Measurements from ENCODE around the gene TUBB2B. TPM values are rescaled to one million over a fixed set of nuclear protein-coding genes. Genes with fewer than 3 reads are reported as not detected.
"Not testable (repeated sequence)": the region's sequence is repeated elsewhere in the genome, so short reads cannot be mapped to it uniquely, and the experiment has no call there.

The TUBB2B gene
- total and polyA plus RNA-seq, 9 donors = 54.6 to 69.8 (median 63.5) TPM

DNA sequence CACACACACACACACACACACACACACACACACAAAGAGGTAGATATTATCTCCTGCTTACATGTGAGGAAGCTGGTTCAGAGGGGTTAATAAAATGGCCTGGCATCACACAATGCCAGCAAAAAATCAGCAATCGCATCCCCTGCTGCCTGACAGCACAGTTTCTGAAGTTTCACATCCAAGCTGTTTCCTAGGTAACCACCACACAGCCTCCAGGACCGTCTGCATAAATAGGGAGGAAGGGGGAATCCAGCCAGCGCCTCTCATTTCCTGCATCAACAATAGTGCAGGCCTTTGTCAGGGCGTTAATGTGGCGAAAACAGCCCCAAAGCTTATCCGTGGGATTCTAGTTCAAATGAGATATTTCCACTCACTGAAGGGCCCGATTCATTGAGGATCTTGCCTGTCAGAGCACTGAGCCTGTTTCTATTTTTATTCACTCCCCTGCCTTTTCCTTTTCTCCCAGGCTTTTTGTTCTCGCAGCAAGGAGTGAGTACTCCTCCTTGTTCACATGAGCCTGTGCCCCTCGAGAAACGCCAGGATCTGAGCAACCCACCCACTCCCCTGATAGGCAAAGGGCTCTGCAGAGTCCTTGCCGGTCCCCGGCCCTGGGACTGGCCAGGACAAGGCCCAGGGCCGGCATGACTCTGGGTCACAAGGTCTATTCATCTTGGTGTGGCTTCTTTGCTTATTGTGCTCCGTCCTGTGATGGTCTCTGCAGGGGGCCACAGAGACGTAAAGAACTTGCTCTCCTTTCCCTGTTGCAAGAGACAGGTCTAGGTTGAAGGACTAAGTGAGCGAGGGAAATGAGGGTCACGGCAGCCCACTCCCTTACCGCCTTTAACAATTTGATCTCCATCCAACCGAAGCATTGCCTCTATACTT lies 32.7 kb downstream of the TUBB2B start:
- Histone ChIP-seq H3K9me3 (replicated peaks; ENCODE audit: control insufficient read depth, low read depth, low read length) (no peaks in the 10 kb centered on the region), H3K36me3 (ENCODE audit: control insufficient read depth, insufficient read depth, low read length) (no peaks in the 10 kb centered on the region), H3K27ac (ENCODE audit: low read length) (peak overlapping the region; percentile 75), H3K27me3 (ENCODE audit: control insufficient read depth, insufficient read depth, low read length) (no peaks in the 10 kb centered on the region), H3K4me1 (ENCODE audit: control insufficient read depth, insufficient read depth, low read length) (peaks cover 3% of the 10 kb centered on the region), H3K4me3 (ENCODE audit: low read length) (no peak overlapping the region)
- DNase-seq = peak; percentile 87
- WGBS (ENCODE audit: insufficient coverage) = 39% methylated on average over 12 of the region's 19 CpGs

DNA sequence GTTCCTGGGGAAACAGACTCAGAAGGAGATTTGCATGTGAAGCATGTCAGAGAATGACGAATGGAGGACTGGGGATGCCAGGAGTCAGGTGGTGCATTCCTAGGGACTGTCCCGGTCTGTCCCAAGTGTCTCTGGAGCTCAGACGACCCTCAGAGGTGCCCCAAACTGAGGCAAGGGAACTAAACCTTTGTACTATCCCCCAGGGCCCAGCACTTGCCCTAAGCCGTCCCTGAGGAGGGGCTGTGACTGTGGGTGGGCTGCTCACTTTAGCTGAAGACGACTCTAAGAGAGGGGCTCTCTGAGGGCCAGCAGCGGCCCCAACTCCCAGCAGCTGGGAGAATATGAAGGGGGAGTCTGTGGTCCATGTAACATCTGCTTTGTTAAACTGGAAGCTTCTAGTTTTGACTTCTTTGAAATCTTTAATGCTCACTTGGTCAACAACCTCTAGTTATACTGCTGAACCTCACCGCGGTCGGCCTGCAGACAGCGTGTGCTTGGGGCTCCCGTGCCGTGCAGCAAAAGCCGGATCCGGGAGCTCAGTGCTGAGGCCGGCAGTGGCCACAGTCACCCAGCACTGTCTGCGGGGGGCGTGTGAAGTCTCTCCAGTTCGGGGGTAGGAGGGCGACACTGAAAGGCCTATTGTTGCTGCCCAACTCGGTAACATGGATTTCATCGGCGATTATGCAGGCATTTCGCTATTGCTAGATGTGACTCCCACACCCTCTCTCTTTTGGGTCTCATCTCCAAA lies 34.2 kb downstream of the TUBB2B start:
- Histone ChIP-seq H3K4me1 (ENCODE audit: control insufficient read depth, insufficient read depth, low read length) (peaks cover 3% of the 10 kb centered on the region), H3K9me3 (replicated peaks; ENCODE audit: control insufficient read depth, low read depth, low read length) (no peaks in the 10 kb centered on the region), H3K27ac (ENCODE audit: low read length) (no peak overlapping the region), H3K27me3 (ENCODE audit: control insufficient read depth, insufficient read depth, low read length) (no peaks in the 10 kb centered on the region), H3K4me3 (ENCODE audit: low read length) (no peak overlapping the region), H3K36me3 (ENCODE audit: control insufficient read depth, insufficient read depth, low read length) (no peaks in the 10 kb centered on the region)
- 72% methylated on average over 18 of the region's 23 CpGs for WGBS (ENCODE audit: insufficient coverage)
- no peak for DNase-seq

DNA sequence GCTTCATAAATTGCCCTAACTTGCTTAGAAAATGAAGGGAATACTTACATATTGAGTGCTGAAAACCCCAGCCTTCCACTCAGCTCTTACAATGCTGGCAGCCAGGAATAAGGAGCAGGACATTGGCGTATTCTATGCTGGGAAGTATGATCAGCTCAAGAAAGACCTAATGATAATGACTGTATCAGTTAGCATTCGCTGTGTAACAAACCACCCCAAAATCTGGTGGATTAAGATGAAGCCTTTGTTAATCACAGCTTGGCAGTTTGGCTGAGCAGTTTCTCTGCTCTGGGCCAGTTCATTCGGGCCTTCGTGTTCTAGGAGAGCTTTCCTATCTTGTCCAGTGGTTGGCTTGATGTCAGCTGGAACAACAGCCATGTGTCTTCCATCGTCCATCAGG lies 36.7 kb downstream of the TUBB2B start:
- H3K9me3 ChIP-seq (replicated peaks; ENCODE audit: control insufficient read depth, low read depth, low read length) = no peaks in the 10 kb centered on the region
- H3K4me3 ChIP-seq (ENCODE audit: low read length) = no peak overlapping the region
- H3K36me3 ChIP-seq (ENCODE audit: control insufficient read depth, insufficient read depth, low read length) = no peaks in the 10 kb centered on the region
- no peak overlapping the region for H3K27ac ChIP-seq (ENCODE audit: low read length)
- no peak for DNase-seq
- H3K4me1 ChIP-seq (ENCODE audit: control insufficient read depth, insufficient read depth, low read length) = peaks cover 3% of the 10 kb centered on the region
- WGBS (ENCODE audit: insufficient coverage) = 86% methylated on average over 4 of the region's 5 CpGs
- no peaks in the 10 kb centered on the region for H3K27me3 ChIP-seq (ENCODE audit: control insufficient read depth, insufficient read depth, low read length)

DNA sequence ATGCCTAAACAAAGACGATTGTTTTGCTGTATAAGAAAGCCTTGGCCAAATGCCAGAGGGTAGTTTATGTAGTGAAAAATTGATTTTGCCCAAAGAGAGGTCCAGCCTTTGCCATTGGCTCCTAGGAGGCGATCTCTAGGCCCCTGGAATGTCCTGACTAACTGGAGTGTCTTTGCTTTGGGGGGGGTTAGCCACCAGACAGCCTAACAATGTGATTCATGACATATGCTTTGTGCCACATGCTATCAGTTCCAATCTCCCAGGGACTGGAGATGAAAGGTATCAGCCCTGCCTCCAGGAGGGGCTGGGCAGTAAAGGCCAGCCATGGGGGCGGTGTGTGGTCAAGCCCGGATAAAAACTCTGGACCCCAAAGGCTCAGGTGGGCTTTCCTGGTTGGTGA lies 37.4 kb downstream of the TUBB2B start:
- Histone ChIP-seq H3K27ac (ENCODE audit: low read length) (no peak overlapping the region), H3K4me3 (ENCODE audit: low read length) (no peak overlapping the region), H3K27me3 (ENCODE audit: control insufficient read depth, insufficient read depth, low read length) (no peaks in the 10 kb centered on the region), H3K4me1 (ENCODE audit: control insufficient read depth, insufficient read depth, low read length) (peaks cover 3% of the 10 kb centered on the region), H3K36me3 (ENCODE audit: control insufficient read depth, insufficient read depth, low read length) (no peaks in the 10 kb centered on the region), H3K9me3 (replicated peaks; ENCODE audit: control insufficient read depth, low read depth, low read length) (no peaks in the 10 kb centered on the region)
- DNase-seq = no peak
- 81% methylated on average over 2 of the region's 4 CpGs for WGBS (ENCODE audit: insufficient coverage)

DNA sequence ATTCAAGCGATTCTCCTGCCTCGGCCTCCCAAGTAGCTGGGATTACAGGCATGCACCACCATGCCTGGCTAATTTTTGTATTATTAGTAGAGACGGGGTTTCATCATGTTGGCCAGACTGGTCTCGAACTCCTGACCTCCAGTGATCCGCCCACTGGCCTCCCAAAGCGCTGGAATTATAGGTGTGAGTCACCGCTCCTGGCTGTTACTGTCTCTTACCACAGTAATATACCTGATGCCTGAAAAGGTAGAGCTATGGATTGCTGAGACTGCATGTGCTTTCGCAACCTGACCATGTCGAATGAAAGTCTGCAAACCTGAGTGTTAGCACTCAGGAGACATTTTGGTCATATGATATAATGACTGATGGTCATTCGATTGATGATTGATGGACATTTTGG lies 38.3 kb downstream of the TUBB2B start:
- H3K4me1 ChIP-seq (ENCODE audit: control insufficient read depth, insufficient read depth, low read length) = not testable (repeated sequence)

DNA sequence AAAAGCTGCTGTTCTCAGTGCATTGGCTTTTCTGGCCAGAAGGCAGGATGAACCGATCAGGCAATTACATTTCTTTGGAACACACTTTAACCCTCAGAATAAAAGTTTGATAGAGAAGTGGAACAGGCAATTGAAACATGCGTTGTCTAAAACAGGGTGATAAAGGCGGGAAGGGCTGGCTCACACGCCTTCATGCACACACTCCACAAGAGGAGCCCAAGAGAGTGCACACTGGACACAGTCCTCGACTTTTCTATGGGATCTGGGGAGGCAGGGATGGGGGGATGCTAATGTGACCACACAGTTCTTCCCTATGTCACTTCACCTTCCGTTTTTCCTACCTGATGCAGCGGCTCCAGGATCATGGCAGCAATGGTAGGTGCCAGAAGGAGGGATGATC lies 39.2 kb downstream of the TUBB2B start:
- H3K27me3 ChIP-seq (ENCODE audit: control insufficient read depth, insufficient read depth, low read length) = no peaks in the 10 kb centered on the region
- no peak overlapping the region for H3K27ac ChIP-seq (ENCODE audit: low read length)
- H3K36me3 ChIP-seq (ENCODE audit: control insufficient read depth, insufficient read depth, low read length) = no peaks in the 10 kb centered on the region
- H3K4me1 ChIP-seq (ENCODE audit: control insufficient read depth, insufficient read depth, low read length) = peaks cover 4% of the 10 kb centered on the region
- 93% methylated on average over 3 of the region's 7 CpGs for WGBS (ENCODE audit: insufficient coverage)
- no peaks in the 10 kb centered on the region for H3K9me3 ChIP-seq (replicated peaks; ENCODE audit: control insufficient read depth, low read depth, low read length)
- no peak overlapping the region for H3K4me3 ChIP-seq (ENCODE audit: low read length)
- DNase-seq = no peak

More for the DNA sequence above, 38.3 kb downstream of the TUBB2B start:
- WGBS (ENCODE audit: insufficient coverage) = 89% methylated on average over 5 of the region's 10 CpGs
- not testable (repeated sequence) for H3K4me3 ChIP-seq (ENCODE audit: low read length); H3K27me3 ChIP-seq (ENCODE audit: control insufficient read depth, insufficient read depth, low read length); H3K36me3 ChIP-seq (ENCODE audit: control insufficient read depth, insufficient read depth, low read length); H3K27ac ChIP-seq (ENCODE audit: low read length); DNase-seq; H3K9me3 ChIP-seq (replicated peaks; ENCODE audit: control insufficient read depth, low read depth, low read length)

DNA sequence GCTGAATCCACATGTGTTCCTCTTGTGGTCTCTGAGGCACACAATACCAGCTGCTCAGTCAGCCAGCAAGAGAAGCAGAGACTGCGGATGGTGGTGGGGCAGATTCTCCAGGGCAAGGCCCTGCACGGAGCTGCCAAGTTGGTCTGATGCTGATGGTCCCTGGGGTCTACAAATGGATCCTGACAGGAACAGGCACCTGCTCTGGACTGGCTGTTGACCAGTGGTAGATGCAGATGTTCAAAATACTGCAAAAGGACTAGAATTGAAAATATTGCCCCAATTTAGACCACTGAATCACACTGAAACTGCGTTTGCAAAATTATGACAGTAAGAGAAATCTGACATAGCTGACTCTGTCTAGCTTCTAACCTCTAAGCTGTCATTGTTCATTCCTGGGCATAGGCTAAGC lies 40.5 kb downstream of the TUBB2B start:
- WGBS (ENCODE audit: insufficient coverage) = 83% methylated on average over 2 of the region's 3 CpGs
- H3K4me1 ChIP-seq (ENCODE audit: control insufficient read depth, insufficient read depth, low read length) = peaks cover 5% of the 10 kb centered on the region

DNA sequence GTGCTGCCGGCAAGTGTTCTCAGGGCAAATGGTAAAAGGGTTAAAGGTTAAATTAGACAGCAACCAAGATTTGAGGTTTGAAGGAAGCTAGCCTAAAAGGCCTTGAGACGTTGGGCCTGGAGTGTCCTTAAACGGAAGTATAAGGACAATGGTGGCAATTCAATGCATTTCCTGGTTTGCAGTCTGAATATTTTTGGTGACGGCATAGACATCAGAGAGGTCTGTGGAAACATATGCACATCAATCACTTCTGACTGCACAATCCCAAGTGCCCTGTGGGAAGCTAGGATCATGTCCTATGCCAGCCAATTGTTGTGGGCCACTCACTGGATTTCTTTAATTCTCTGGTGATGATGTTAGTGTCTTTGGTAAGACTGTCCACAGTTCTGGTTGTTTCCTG lies 44.4 kb downstream of the TUBB2B start:
- Histone ChIP-seq H3K27me3 (ENCODE audit: control insufficient read depth, insufficient read depth, low read length) (no peaks in the 10 kb centered on the region), H3K4me1 (ENCODE audit: control insufficient read depth, insufficient read depth, low read length) (peaks cover 2% of the 10 kb centered on the region), H3K27ac (ENCODE audit: low read length) (peak overlapping the region; percentile 16), H3K36me3 (ENCODE audit: control insufficient read depth, insufficient read depth, low read length) (no peaks in the 10 kb centered on the region), H3K9me3 (replicated peaks; ENCODE audit: control insufficient read depth, low read depth, low read length) (no peaks in the 10 kb centered on the region), H3K4me3 (ENCODE audit: low read length) (no peak overlapping the region)
- WGBS (ENCODE audit: insufficient coverage) = 65% methylated on average over 2 of the region's 4 CpGs
- DNase-seq = no peak

More for the DNA sequence above, 40.5 kb downstream of the TUBB2B start:
- Histone ChIP-seq H3K27me3 (ENCODE audit: control insufficient read depth, insufficient read depth, low read length) (no peaks in the 10 kb centered on the region), H3K27ac (ENCODE audit: low read length) (no peak overlapping the region), H3K4me3 (ENCODE audit: low read length) (no peak overlapping the region), H3K9me3 (replicated peaks; ENCODE audit: control insufficient read depth, low read depth, low read length) (no peaks in the 10 kb centered on the region), H3K36me3 (ENCODE audit: control insufficient read depth, insufficient read depth, low read length) (no peaks in the 10 kb centered on the region)
- DNase-seq = no peak

DNA sequence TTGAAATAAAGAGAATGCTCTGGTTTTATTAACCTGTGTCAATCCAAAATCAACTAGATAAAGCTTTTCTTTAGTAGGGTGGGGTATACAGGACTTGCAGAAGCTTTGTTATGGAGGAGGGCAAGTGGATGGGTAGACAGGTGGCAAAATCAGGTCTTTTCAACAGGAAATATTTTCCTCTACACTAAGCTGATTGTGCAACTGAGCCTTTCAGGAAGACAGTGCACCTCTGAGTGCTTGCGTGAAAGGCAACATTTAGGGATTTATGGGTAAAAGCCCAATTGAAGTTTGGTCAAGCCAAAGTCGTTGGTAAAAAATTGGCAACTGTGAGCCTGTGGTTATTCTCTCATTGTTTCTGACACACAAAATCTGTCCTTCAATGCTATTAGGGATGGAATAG lies 46.3 kb downstream of the TUBB2B start:
- Histone ChIP-seq H3K27me3 (ENCODE audit: control insufficient read depth, insufficient read depth, low read length) (no peaks in the 10 kb centered on the region), H3K4me1 (ENCODE audit: control insufficient read depth, insufficient read depth, low read length) (peaks cover 6% of the 10 kb centered on the region), H3K4me3 (ENCODE audit: low read length) (no peak overlapping the region), H3K9me3 (replicated peaks; ENCODE audit: control insufficient read depth, low read depth, low read length) (no peaks in the 10 kb centered on the region), H3K27ac (ENCODE audit: low read length) (no peak overlapping the region), H3K36me3 (ENCODE audit: control insufficient read depth, insufficient read depth, low read length) (no peaks in the 10 kb centered on the region)
- WGBS (ENCODE audit: insufficient coverage) = no CpG with 5 or more reads among the region's 2 CpGs
- DNase-seq = no peak

DNA sequence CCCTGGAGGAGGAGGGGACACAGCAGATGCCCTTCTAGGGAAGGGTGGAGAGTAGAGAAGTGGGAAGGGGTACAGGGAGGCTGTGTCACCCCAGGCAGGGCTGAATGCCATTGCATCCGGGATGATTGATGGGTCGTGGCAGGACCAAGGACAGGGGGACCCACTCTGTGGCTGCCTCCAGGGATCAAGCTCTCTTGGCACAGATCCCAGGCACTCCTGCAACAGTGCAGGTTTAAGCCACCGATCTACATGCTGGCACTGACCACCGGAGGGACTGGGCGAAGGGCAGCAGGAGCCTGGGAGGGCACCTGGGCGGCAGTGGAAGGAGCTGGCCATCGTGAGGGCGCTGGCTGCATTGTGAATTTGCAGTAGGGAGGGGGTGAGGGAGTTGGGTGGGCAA lies 47.5 kb downstream of the TUBB2B start:
- H3K9me3 ChIP-seq (replicated peaks; ENCODE audit: control insufficient read depth, low read depth, low read length); H3K27ac ChIP-seq (ENCODE audit: low read length); H3K27me3 ChIP-seq (ENCODE audit: control insufficient read depth, insufficient read depth, low read length); H3K4me1 ChIP-seq (ENCODE audit: control insufficient read depth, insufficient read depth, low read length); H3K4me3 ChIP-seq (ENCODE audit: low read length); DNase-seq; H3K36me3 ChIP-seq (ENCODE audit: control insufficient read depth, insufficient read depth, low read length): not testable (repeated sequence)
- WGBS (ENCODE audit: insufficient coverage) = 80% methylated on average over 2 of the region's 8 CpGs
